Measurements from ENCODE around the gene GFI1. TPM values are rescaled to one million over a fixed set of nuclear protein-coding genes. Genes with fewer than 3 reads are reported as not detected.

The GFI1 gene
- total and polyA plus RNA-seq, 2 of the 13 experiments (the other 11 are each of a cell fraction or from before 2014, with no cell fraction given): 10.3 to 10.5 TPM

DNA sequence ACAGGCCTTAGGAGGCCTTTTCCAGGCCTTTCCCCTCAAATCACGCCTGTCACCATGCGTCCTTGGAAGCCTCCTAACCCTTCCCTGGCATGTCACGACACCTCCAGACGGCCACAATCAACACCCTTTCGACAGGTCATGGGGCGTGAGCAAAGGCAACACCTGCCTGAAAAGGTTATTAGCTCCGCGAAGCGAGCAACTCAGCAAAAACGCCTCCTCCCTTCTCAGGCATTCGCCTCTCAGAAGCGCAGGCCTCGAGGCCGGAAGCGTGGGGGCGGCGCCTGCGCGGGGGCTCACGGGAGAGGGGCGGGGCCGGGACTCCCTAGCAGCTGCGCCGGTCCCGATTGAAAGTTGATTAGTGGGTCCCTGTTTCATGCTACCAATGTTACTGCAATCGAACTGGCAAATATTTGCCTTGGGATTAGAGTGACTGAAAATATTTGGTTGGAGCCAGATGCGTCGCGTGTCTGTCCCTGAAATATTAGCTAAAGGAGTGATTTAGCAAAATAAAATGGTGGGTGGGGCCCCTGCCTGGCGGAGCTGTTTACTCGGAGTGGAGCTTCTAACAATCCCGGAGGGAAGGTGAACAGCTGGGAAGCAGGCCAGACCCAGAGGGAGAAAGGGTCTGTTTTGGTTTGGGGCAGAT, 44.9 kb downstream of the GFI1 start (continued):
- TF ChIP-seq, protein P1, sequence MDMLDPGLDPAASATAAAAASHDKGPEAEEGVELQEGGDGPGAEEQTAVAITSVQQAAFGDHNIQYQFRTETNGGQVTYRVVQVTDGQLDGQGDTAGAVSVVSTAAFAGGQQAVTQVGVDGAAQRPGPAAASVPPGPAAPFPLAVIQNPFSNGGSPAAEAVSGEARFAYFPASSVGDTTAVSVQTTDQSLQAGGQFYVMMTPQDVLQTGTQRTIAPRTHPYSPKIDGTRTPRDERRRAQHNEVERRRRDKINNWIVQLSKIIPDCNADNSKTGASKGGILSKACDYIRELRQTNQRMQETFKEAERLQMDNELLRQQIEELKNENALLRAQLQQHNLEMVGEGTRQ (IDR thresholded peaks at IDR 0.05; ENCODE audit: low read depth, low read length): no peak
- TF ChIP-seq, protein P1 (CRISPR knock-in tag; IDR thresholded peaks at IDR 0.05; ENCODE audit: borderline replicate concordance): no peak
- TF ChIP-seq ZNF776 (CRISPR knock-in tag; IDR thresholded peaks at IDR 0.05) (no peak), ZNF318 (CRISPR knock-in tag; IDR thresholded peaks at IDR 0.05) (peak; percentile 85; the same call in 1 of the 2 replicates), CCAR2 (optimal IDR thresholded peaks at IDR 0.05; ENCODE audit: low read depth, low read length) (no peak), YEATS4 (CRISPR knock-in tag; IDR thresholded peaks at IDR 0.05; ENCODE audit: borderline replicate concordance) (peak; percentile 94), ZSCAN9 (CRISPR knock-in tag; IDR thresholded peaks at IDR 0.05; ENCODE audit: borderline replicate concordance) (0 out of 2 replicates have a peak, but pooled peaks have one; percentile 45), RERE (CRISPR knock-in tag; IDR thresholded peaks at IDR 0.05; ENCODE audit: low read depth) (peak; percentile 97), ZNF512 (CRISPR knock-in tag; IDR thresholded peaks at IDR 0.05) (no peak), ZNF563 (CRISPR knock-in tag; IDR thresholded peaks at IDR 0.05) (peak; percentile 62; the same call in 1 of the 2 replicates), CHCHD3 (CRISPR knock-in tag; IDR thresholded peaks at IDR 0.05) (no peak)

Measured in HepG2 (cell line).